GM23248 (cell line): ENCODE results near the gene CAV2. TPM values are rescaled to one million over a fixed set of nuclear protein-coding genes. Genes with fewer than 3 reads are reported as not detected.

Experiments used
- DNase-seq: peaks from one replicate; pipeline ENCODE4 v3.0.0-alpha.2; 2015
- H2AFZ ChIP-seq: fragments of 200-600 bp; sonication (generic); 2 replicates; pipeline ENCODE4 v1.6.1; 2016; ENCODE audit warnings: antibody characterized with exemption
- H3F3A ChIP-seq: fragments of 200-600 bp; sonication (generic); 2 replicates; pipeline ENCODE4 v1.6.1; 2016; ENCODE audit warnings: mild to moderate bottlenecking, antibody characterized with exemption, mixed run types; ENCODE audit not compliant: insufficient read depth
- H3K27ac ChIP-seq: fragments of 200-600 bp; sonication (generic); 2 replicates; pipeline ENCODE4 v1.5.1; 2016; ENCODE audit warnings: mild to moderate bottlenecking
- H3K27me3 ChIP-seq: fragments of 200-600 bp; sonication (generic); replicated peaks from 2 replicates; pipeline ENCODE4 v1.6.1; 2016; ENCODE audit warnings: mild to moderate bottlenecking; ENCODE audit not compliant: insufficient read depth
- H3K36me3 ChIP-seq: fragments of 200-600 bp; sonication (generic); 2 replicates; pipeline ENCODE4 v1.6.1; 2016; ENCODE audit warnings: low read depth, mild to moderate bottlenecking
- H3K4me1 ChIP-seq: fragments of 200-600 bp; sonication (generic); 2 replicates; pipeline ENCODE4 v1.6.1; 2016; ENCODE audit warnings: mild to moderate bottlenecking; ENCODE audit not compliant: insufficient read depth
- H3K4me2 ChIP-seq: fragments of 200-600 bp; sonication (generic); one replicate; pipeline ENCODE4 v1.6.1; 2016; ENCODE audit warnings: mild to moderate bottlenecking; ENCODE audit not compliant: unreplicated experiment
- H3K4me3 ChIP-seq: fragments of 200-600 bp; sonication (generic); 2 replicates; pipeline ENCODE4 v1.5.1; 2016; ENCODE audit warnings: mild to moderate bottlenecking
- H3K79me2 ChIP-seq: fragments of 200-600 bp; sonication (generic); 2 replicates; pipeline ENCODE4 v1.6.1; 2016; ENCODE audit warnings: mild to moderate bottlenecking; ENCODE audit not compliant: insufficient read depth
- H3K9ac ChIP-seq: fragments of 200-600 bp; sonication (generic); 2 replicates; pipeline ENCODE4 v1.6.1; 2016; ENCODE audit warnings: mild to moderate bottlenecking
- H3K9me2 ChIP-seq: fragments of 200-600 bp; sonication (generic); 2 replicates; pipeline ENCODE4 v1.6.1; 2016; ENCODE audit warnings: mixed run types, mild to moderate bottlenecking, moderate library complexity; ENCODE audit not compliant: insufficient read depth
- H3K9me3 ChIP-seq: fragments of 200-600 bp; sonication (generic); one replicate; pipeline ENCODE4 v1.6.1; 2017; ENCODE audit warnings: low read depth
- H4K20me1 ChIP-seq: fragments of 200-600 bp; sonication (generic); 2 replicates; pipeline ENCODE4 v1.6.0; 2016; ENCODE audit not compliant: insufficient read depth
- EZH2 ChIP-seq: fragments of 200-600 bp; sonication (generic); IDR thresholded peaks from 2 replicates; pipeline ENCODE4 v1.6.1; 2018; ENCODE audit warnings: antibody characterized with exemption, mild to moderate bottlenecking; ENCODE audit not compliant: insufficient read depth, poor library complexity, severe bottlenecking
- EZH2phosphoT487 ChIP-seq: fragments of 200-600 bp; sonication (generic); IDR thresholded peaks from 2 replicates; pipeline ENCODE4 v1.6.1; 2018; ENCODE audit warnings: antibody characterized with exemption, moderate library complexity, mild to moderate bottlenecking, low read depth; ENCODE audit not compliant: insufficient read depth
- WGBS, 2 experiments: methylation state at CpG; one replicate each; pipeline ENCODE4 v1.1.6; 2015 to 2017; ENCODE audit warnings: low lambda C conversion rate in 2 of 2, low coverage in 1 of 2; ENCODE audit errors: missing lambda C conversion rate in 2 of 2; 5-methylcytosine and 5-hydroxymethylcytosine counted together
- in situ Hi-C: fragments of 300-500 bp; cut with MboI; formaldehyde crosslinking; loops from 2 replicates; pipeline ENCODE4 v1.15.0; 2020
- polyA plus RNA-seq: library from polyadenylated mRNA; unstranded; fragments of >200 nt; fragmentation: Nextera tagmentation; extraction: Ambion mirVana; gene quantifications from 2 replicates; pipeline ENCODE4 v1.2.1, GENCODE V29; 2016
- total RNA-seq: library from RNA; depleted of rRNA; stranded (reverse); fragments of >200 nt; shearing (Covaris generic); gene quantifications from 2 replicates; pipeline ENCODE4 v1.2.3, GENCODE V29; 2014

CAV2 gene
- total and polyA plus RNA-seq, 2 experiments from 2014 or later, result 283 to 344 TPM

- in situ Hi-C loops, result loop anchor here (10.0 kb wide), 1 partner anchor 50 kb away; no protein-coding TSS in a partner anchor
- DNase-seq, result peak; percentile 64
These were observed 35.3 kb downstream of the CAV2 start for GRCh38 chr7:116534790-116535189.

GRCh38 chr7:116535416-116535815 lies 35.9 kb downstream of the CAV2 start:
- Histone ChIP-seq H4K20me1 (no peaks in the 10 kb centered on the region), H3K79me2 (peaks cover 98% of the 10 kb centered on the region), H3K4me3 (peak overlapping the region; percentile 7; the same call in 1 of the 2 replicates), H3K27me3 (no peaks in the 10 kb centered on the region), H3K36me3 (peaks cover 84% of the 10 kb centered on the region), H3F3A (peaks cover 88% of the 10 kb centered on the region), H3K4me2 (peak overlapping the region; percentile 45), H3K4me1 (peaks cover 59% of the 10 kb centered on the region), H3K27ac (peak overlapping the region; percentile 50), H3K9me2 (no peaks in the 10 kb centered on the region), H3K9me3 (no peaks in the 10 kb centered on the region), H3K9ac (no peak overlapping the region), H2AFZ (no peak overlapping the region)
- 90 to 94% methylated on average over 1 of the region's 1 CpG for WGBS, 2 experiments
- DNase-seq, result no peak
- TF ChIP-seq EZH2phosphoT487 (no peak), EZH2 (no peak)
- in situ Hi-C loops, result loop anchor here (10.0 kb wide), 1 partner anchor 49 kb away; no protein-coding TSS in a partner anchor

More at GRCh38 chr7:116534790-116535189, 35.3 kb downstream of the CAV2 start:
- H3K4me3 ChIP-seq, result peak overlapping the region; percentile 39
- H3K27ac ChIP-seq, result peak overlapping the region; percentile 50
- H3K9me2 ChIP-seq, result no peaks in the 10 kb centered on the region
- peaks cover 84% of the 10 kb centered on the region for H3K36me3 ChIP-seq
- H3K9ac ChIP-seq, result peak overlapping the region; percentile 25; the same call in 1 of the 2 replicates
- peaks cover 59% of the 10 kb centered on the region for H3K4me1 ChIP-seq
- H3K79me2 ChIP-seq, result peaks cover 98% of the 10 kb centered on the region
- no peak for TF ChIP-seq EZH2phosphoT487
- no peak for TF ChIP-seq EZH2
- H2AFZ ChIP-seq, result no peak overlapping the region
- no peaks in the 10 kb centered on the region for H3K9me3 ChIP-seq
- peaks cover 88% of the 10 kb centered on the region for H3F3A ChIP-seq
- peak overlapping the region; percentile 45 for H3K4me2 ChIP-seq
- H3K27me3 ChIP-seq, result no peaks in the 10 kb centered on the region
- no peaks in the 10 kb centered on the region for H4K20me1 ChIP-seq
- WGBS, 2 experiments, result 53 to 57% methylated on average over 2 of the region's 2 CpGs

GRCh38 chr7:116538138-116538537 lies 38.6 kb downstream of the CAV2 start:
- no peak overlapping the region for H2AFZ ChIP-seq
- no peaks in the 10 kb centered on the region for H3K27me3 ChIP-seq
- no peak for DNase-seq
- H3K9me2 ChIP-seq, result no peaks in the 10 kb centered on the region
- TF ChIP-seq EZH2phosphoT487 (no peak), EZH2 (no peak)
- WGBS, 2 experiments, result 51 to 52% methylated on average over 2 of the region's 2 CpGs
- H3K4me3 ChIP-seq, result no peak overlapping the region
- H3K4me1 ChIP-seq, result peaks cover 69% of the 10 kb centered on the region
- no peak overlapping the region for H3K9ac ChIP-seq
- H4K20me1 ChIP-seq, result no peaks in the 10 kb centered on the region
- peaks cover 87% of the 10 kb centered on the region for H3K36me3 ChIP-seq
- no peak overlapping the region for H3K4me2 ChIP-seq
- in situ Hi-C loops, result loop anchor here (10.0 kb wide), 1 partner anchor 47 kb away; no protein-coding TSS in a partner anchor
- no peaks in the 10 kb centered on the region for H3K9me3 ChIP-seq
- peak overlapping the region; percentile 97 for H3K27ac ChIP-seq
- peaks cover 98% of the 10 kb centered on the region for H3K79me2 ChIP-seq
- peaks cover 91% of the 10 kb centered on the region for H3F3A ChIP-seq

GRCh38 chr7:116539879-116540278 lies 40.3 kb downstream of the CAV2 start:
- TF ChIP-seq EZH2, result no peak
- no peak for TF ChIP-seq EZH2phosphoT487
- Histone ChIP-seq H3K4me2 (peak overlapping the region; percentile 22), H3K27me3 (no peaks in the 10 kb centered on the region), H2AFZ (no peak overlapping the region), H3K79me2 (peaks cover 100% of the 10 kb centered on the region), H3K4me1 (peaks cover 72% of the 10 kb centered on the region), H3K9me2 (no peaks in the 10 kb centered on the region), H3F3A (peaks cover 94% of the 10 kb centered on the region), H3K4me3 (no peak overlapping the region), H3K9ac (0 out of 2 replicates have a peak overlapping the region, but pooled peaks have one; percentile 18), H3K9me3 (no peaks in the 10 kb centered on the region), H4K20me1 (no peaks in the 10 kb centered on the region), H3K36me3 (peaks cover 89% of the 10 kb centered on the region), H3K27ac (peak overlapping the region; percentile 97)
- 95 to 97% methylated on average over 3 of the region's 3 CpGs for WGBS, 2 experiments
- DNase-seq, result no peak
- in situ Hi-C loops, result loop anchor here (10.0 kb wide), 1 partner anchor 45 kb away; no protein-coding TSS in a partner anchor

GRCh38 chr7:116540743-116541142 lies 41.2 kb downstream of the CAV2 start:
- TF ChIP-seq EZH2phosphoT487, result no peak
- no peak for TF ChIP-seq EZH2
- H3K27ac ChIP-seq, result peak overlapping the region; percentile 97
- H3K9me3 ChIP-seq, result no peaks in the 10 kb centered on the region
- peaks cover 100% of the 10 kb centered on the region for H3K79me2 ChIP-seq
- H3K4me2 ChIP-seq, result peak overlapping the region; percentile 22
- no peaks in the 10 kb centered on the region for H3K27me3 ChIP-seq
- in situ Hi-C loops, result no loop called here
- DNase-seq, result no peak
- H3K36me3 ChIP-seq, result peaks cover 89% of the 10 kb centered on the region
- H3K4me3 ChIP-seq, result no peak overlapping the region
- H3K4me1 ChIP-seq, result peaks cover 74% of the 10 kb centered on the region
- no peaks in the 10 kb centered on the region for H4K20me1 ChIP-seq
- peak overlapping the region; percentile 21; the same call in 1 of the 2 replicates for H3K9ac ChIP-seq
- H3K9me2 ChIP-seq, result no peaks in the 10 kb centered on the region
- H2AFZ ChIP-seq, result no peak overlapping the region
- peaks cover 94% of the 10 kb centered on the region for H3F3A ChIP-seq
